PC-3 (cell line): ENCODE measurements around the gene TTF2. TPM values are rescaled to one million over a fixed set of nuclear protein-coding genes. Genes with fewer than 3 reads are reported as not detected.

Experiments used
- ATAC-seq: fragments of 200-7000 bp; cut with Tn5 transposase; 2 replicates; pipeline ENCODE4 v1.9.1; 2020; ENCODE audit warnings: mild to moderate bottlenecking, moderate library complexity
- BruUV-seq: library from RNA; stranded (reverse); fragments of 400-500 nt; replicated peaks from 2 replicates; lab custom pipeline; 2021; lab: Mats Ljungman, UMichigan
- CTCF ChIA-PET: fragments of 300-600 bp; sonication (Branson Sonifier 250); formaldehyde crosslinking; loops from one replicate; lab custom pipeline; 2022; ENCODE audit warnings: antibody characterized with exemption; lab: Charles Lee
- POLR2A ChIA-PET: fragments of 300-600 bp; sonication (Branson Sonifier 250); formaldehyde crosslinking; loops from one replicate; lab custom pipeline; 2022; ENCODE audit warnings: antibody characterized with exemption; ENCODE audit not compliant: unreplicated experiment; lab: Charles Lee
- DNase-seq: peaks from one replicate; pipeline ENCODE4 v3.0.0-alpha.2; 2015
- H2AFZ ChIP-seq: fragments of 300-600 bp; sonication (generic); 2 replicates; pipeline ENCODE4 v1.6.0; 2016; ENCODE audit warnings: antibody characterized with exemption, low read length
- H3F3A ChIP-seq: fragments of 300-600 bp; sonication (generic); one replicate; pipeline ENCODE4 v1.6.0; 2017; ENCODE audit warnings: antibody characterized with exemption, low read length, control low read depth, mild to moderate bottlenecking; ENCODE audit not compliant: unreplicated experiment
- H3K27ac ChIP-seq: fragments of 300-600 bp; sonication (generic); 2 replicates; pipeline ENCODE4 v1.5.1; 2016; ENCODE audit warnings: mild to moderate bottlenecking, low read length
- H3K27me3 ChIP-seq: fragments of 300-600 bp; sonication (generic); 2 replicates; pipeline ENCODE4 v1.6.1; 2016; ENCODE audit warnings: low read length, mixed read lengths
- H3K36me3 ChIP-seq: fragments of 300-600 bp; sonication (generic); 2 replicates; pipeline ENCODE4 v1.6.1; 2016; ENCODE audit warnings: low read depth, mixed run types, low read length, mixed read lengths
- H3K4me1 ChIP-seq: fragments of 300-600 bp; sonication (generic); 2 replicates; pipeline ENCODE4 v1.5.1; 2016; ENCODE audit warnings: low read length; ENCODE audit not compliant: insufficient read depth
- H3K4me2 ChIP-seq: fragments of 300-600 bp; sonication (generic); 2 replicates; pipeline ENCODE4 v1.6.0; 2016; ENCODE audit warnings: low read length
- H3K4me3 ChIP-seq: fragments of 300-600 bp; sonication (generic); 2 replicates; pipeline ENCODE4 v1.5.1; 2016; ENCODE audit warnings: mild to moderate bottlenecking, low read length, mixed read lengths
- H3K79me2 ChIP-seq: fragments of 300-600 bp; sonication (generic); 2 replicates; pipeline ENCODE4 v1.6.1; 2017; ENCODE audit warnings: low read length, mixed read lengths
- H3K9ac ChIP-seq: fragments of 300-600 bp; sonication (generic); 2 replicates; pipeline ENCODE4 v1.6.0; 2016; ENCODE audit warnings: mild to moderate bottlenecking, low read length
- H3K9me2 ChIP-seq: fragments of 300-600 bp; sonication (generic); replicated peaks from 2 replicates; pipeline ENCODE4 v1.6.1; 2016; ENCODE audit warnings: mixed run types, low read length, mixed read lengths
- H3K9me3 ChIP-seq: fragments of 300-600 bp; sonication (generic); 2 replicates; pipeline ENCODE4 v1.6.1; 2016; ENCODE audit warnings: low read length, mixed read lengths
- H4K20me1 ChIP-seq: fragments of 300-600 bp; sonication (generic); 2 replicates; pipeline ENCODE4 v1.6.1; 2016; ENCODE audit warnings: low read length, mixed read lengths
- CTCF ChIP-seq: fragments of 300-600 bp; sonication (generic); conservative IDR thresholded peaks from 2 replicates; pipeline ENCODE4 v1.5.1; 2017; ENCODE audit warnings: antibody characterized with exemption, low read depth, mild to moderate bottlenecking, low read length
- EZH2 ChIP-seq: fragments of 300-600 bp; sonication (generic); IDR thresholded peaks from one replicate; pipeline ENCODE4 v1.6.1; 2017; ENCODE audit warnings: antibody characterized with exemption, mild to moderate bottlenecking, low read length; ENCODE audit not compliant: unreplicated experiment
- EZH2phosphoT487 ChIP-seq: fragments of 300-600 bp; sonication (generic); IDR thresholded peaks from 2 replicates; pipeline ENCODE4 v1.6.1; 2018; ENCODE audit warnings: mild to moderate bottlenecking, antibody characterized with exemption, low read length, borderline replicate concordance
- intact Hi-C: fragments of 100-400 bp; cut with micrococcal nuclease; formaldehyde crosslinking; loops from 2 replicates; pipeline ENCODE4 v1.9.0; 2023
- total RNA-seq: library from RNA; depleted of rRNA; stranded (reverse); fragments of >200 nt; gene quantifications from 2 replicates; pipeline ENCODE4 v1.2.3, GENCODE V29; 2014

The TTF2 gene
- total RNA-seq, 1 experiment from 2014 or later: 25.1 TPM

- peak overlapping the region; percentile 12; the same call in 1 of the 2 replicates for H3K9ac ChIP-seq
- no peak for TF ChIP-seq EZH2
- TF ChIP-seq EZH2phosphoT487: no peak
- TF ChIP-seq CTCF: no peak
- peaks cover 20% of the 10 kb centered on the region for H3K4me1 ChIP-seq
- H3K27me3 ChIP-seq: no peaks in the 10 kb centered on the region
- H3F3A ChIP-seq: peaks cover 4% of the 10 kb centered on the region
- H3K4me3 ChIP-seq: no peak overlapping the region
- no peaks in the 10 kb centered on the region for H3K9me2 ChIP-seq
- DNase-seq: peak; percentile 84
- ChIA-PET POLR2A (interaction anchor here (0.5 kb wide), 1 partner anchor 33 kb away, joined by 3 read pairs; the partner anchor contains the start of gene TTF2), CTCF (no interaction called here)
- peaks cover 45% of the 10 kb centered on the region for H3K36me3 ChIP-seq
- H3K9me3 ChIP-seq: no peaks in the 10 kb centered on the region
- intact Hi-C loops: loop anchor here (2.0 kb wide), 1 partner anchor 16 kb away; no protein-coding TSS in a partner anchor
- no peaks in the 10 kb centered on the region for H3K79me2 ChIP-seq
- H2AFZ ChIP-seq: no peak overlapping the region
- BruUV-seq: no TSS peak
- peak overlapping the region; percentile 69 for H3K27ac ChIP-seq
- peak overlapping the region; percentile 20 for H3K4me2 ChIP-seq
- H4K20me1 ChIP-seq: no peaks in the 10 kb centered on the region
- ATAC-seq: peak; percentile 98
Measured at GRCh38 chr1:117093091-117093534, 33.0 kb downstream of the TTF2 start.

GRCh38 chr1:117093870-117094621, 33.9 kb downstream of the TTF2 start:
- BruUV-seq: no TSS peak
- H3K4me2 ChIP-seq: peak overlapping the region; percentile 20
- peaks cover 4% of the 10 kb centered on the region for H3F3A ChIP-seq
- ChIA-PET POLR2A (no interaction called here), CTCF (interaction anchor here (0.5 kb wide), 2 partner anchors 28 to 65 kb away, joined by 3 read pairs; no protein-coding TSS in a partner anchor)
- ATAC-seq: peak; percentile 24; the same call in 1 of the 2 replicates
- H2AFZ ChIP-seq: no peak overlapping the region
- no peak overlapping the region for H3K4me3 ChIP-seq
- no peaks in the 10 kb centered on the region for H4K20me1 ChIP-seq
- TF ChIP-seq CTCF (peak; percentile 46), EZH2phosphoT487 (no peak), EZH2 (no peak)
- intact Hi-C loops: loop anchor here (2.0 kb wide), 1 partner anchor 17 kb away; no protein-coding TSS in a partner anchor
- peaks cover 20% of the 10 kb centered on the region for H3K4me1 ChIP-seq
- peak; percentile 52 for DNase-seq
- peak overlapping the region; percentile 69 for H3K27ac ChIP-seq
- no peaks in the 10 kb centered on the region for H3K27me3 ChIP-seq
- H3K36me3 ChIP-seq: peaks cover 41% of the 10 kb centered on the region
- H3K9ac ChIP-seq: peak overlapping the region; percentile 12; the same call in 1 of the 2 replicates
- no peaks in the 10 kb centered on the region for H3K79me2 ChIP-seq
- H3K9me2 ChIP-seq: no peaks in the 10 kb centered on the region
- H3K9me3 ChIP-seq: no peaks in the 10 kb centered on the region
